UCSD-AML1 (cell line): ENCODE results near the gene TGFBR3.
"Not testable (repeated sequence)": the region's sequence is repeated elsewhere in the genome, so short reads cannot be mapped to it uniquely, and the experiment has no call there.

Experiments
- DNase-seq: peaks from one replicate; lab custom pipeline; 2025; ENCODE audit not compliant: unreplicated experiment; lab: John Stamatoyannopoulos, UW

Gene TGFBR3

DNA sequence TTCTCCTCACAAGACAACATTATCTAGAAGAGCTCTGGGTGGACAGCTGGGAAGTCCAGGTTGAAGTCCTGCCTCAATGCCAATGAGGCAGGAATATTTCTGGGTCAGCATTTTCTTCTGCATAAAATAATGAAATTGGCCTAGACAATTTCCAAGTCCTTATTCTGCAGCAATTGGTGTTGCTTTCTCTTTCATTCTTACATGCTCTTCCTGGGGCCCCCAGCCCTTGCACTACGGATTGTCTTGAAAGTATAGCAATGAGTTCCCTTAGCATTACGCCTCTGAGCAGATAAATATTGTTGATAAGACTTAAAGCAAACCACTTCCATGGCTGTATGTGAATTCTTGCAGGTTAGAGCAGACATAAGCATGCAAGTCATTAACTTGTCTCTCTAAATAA, 188.5 kb downstream of the TGFBR3 start:
- DNase-seq = no peak

DNA sequence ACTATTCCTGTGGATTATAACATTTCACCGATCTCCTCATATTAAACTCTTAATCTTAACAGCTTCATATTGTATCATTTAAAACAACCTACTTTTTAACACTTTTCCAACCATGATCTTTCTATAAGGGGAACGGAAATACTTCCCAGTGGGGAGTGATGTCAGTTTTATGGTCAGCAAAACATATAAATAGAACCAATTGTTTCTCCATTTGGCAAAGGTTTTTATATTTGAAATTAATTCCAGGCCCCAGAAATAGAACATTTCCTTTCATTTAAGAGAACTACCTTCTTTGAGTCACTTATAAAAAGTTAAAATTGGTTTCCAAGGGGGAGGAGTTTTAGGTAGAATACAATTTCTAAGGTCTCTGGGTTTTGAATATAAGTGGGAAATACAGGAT, 189.6 kb downstream of the TGFBR3 start:
- DNase-seq = no peak

DNA sequence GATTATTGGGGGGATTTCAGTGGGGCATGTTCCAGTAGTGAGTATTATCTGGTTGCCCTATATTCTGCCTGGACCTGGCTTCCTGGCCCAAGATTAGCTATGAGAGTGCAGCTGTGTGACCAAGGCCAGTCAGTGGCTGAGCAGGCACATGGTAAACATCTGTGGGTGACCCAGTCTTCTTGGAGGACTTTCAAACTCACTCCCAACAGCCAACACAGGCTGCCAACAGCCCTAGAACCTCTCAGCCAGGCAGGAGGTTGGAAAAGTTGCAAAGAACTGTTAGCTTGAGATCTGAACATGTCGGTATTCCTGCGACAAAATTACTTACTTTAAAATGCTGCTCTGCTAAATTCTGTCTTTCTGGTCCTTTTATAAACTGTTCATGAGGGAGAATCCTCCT, 192.4 kb downstream of the TGFBR3 start:
- no peak for DNase-seq

DNA sequence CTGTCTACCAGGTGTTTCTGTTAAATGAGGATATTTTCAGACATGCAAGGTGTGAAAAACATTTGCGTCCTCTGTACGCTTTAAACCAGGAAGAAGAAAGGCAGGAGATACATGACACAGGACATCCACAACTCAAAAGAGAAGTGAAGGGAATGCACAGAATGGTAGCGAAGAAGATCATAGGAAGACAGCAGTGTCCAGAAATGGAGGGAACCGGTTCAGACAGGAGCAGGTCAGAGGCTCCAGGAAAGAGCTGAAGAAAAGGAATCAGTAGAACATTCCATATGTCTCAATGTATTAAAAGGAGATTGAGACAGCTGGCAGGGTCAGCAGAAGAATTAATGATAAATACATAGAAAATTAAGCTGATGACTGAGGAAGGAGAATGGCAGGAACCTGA, 194.4 kb downstream of the TGFBR3 start:
- no peak for DNase-seq

DNA sequence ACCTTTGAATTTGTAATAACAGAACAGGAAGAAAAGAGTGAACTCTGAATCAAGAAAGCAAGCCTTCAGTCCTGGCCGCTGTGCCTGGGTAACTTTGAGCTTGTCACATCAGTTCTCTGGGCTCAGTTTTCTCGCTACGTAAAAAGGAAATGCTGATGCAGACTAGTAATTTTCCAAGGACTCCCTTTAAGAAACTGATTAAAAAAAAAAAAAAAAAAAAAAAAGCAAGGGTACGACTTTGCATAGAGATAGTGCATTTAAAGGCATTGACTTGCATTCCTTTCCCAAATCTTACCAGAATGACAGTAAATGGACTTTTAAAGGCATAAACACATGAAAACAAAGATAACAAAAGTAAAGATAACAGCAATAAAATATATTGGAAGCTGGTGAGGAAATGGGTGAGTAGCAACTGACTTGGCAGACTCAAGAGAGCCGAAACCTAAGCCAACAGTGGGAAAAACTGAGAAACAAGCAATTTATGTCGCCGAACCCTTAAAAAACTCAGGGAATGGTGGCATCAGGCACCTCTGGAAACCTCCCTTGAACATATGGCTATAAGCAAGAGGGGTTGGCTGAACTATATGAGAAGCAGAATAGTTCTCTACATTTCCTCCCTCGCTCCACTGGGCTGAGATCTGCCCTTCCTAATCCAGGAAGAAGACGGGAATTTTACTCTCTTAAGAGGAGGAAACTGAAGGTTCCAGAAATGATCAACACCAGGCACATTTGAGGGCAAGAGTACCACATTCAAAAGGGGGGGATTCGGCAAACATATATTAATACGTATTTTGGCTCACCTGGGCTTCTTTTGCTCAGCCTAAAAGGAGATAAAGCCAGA, 196.1 kb downstream of the TGFBR3 start:
- no peak for DNase-seq

DNA sequence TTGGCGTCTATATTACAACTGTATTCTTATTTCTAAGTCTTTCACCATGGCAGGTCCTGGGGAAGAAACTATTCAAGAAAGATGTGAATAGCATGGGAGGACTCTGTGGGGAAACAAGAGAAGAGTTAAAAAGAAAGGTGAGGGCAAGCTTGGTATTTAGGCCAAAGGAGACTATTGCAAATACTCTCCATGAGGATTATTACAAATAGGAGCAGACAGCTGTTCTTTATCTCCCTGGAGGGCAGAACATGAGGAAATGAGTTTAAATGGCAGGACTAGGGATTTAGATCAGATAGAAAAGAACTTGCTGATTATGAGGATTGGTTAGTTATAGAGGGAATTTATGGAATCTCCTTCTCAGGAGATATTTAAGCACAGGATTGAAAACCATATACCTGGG, 198.5 kb downstream of the TGFBR3 start:
- no peak for DNase-seq

DNA sequence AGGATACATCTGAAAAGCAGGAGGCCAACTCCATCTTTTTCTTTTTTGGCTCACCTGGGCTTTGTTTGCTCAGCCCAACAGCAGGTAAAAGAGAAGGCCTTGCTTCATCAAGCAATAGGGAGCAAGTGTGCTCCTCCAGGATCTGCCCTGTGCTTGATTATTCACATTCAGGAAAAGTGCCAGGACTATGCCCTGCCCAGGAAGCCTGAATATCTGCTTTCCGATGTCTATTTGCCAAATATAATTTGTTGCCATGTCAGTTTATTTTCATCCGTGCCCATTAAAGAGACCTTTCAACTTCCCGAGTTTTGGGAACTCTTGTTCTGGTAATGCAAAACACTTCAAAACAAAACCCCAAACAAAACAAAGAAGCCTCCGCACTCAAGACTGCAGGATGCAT, 200.0 kb downstream of the TGFBR3 start:
- no peak for DNase-seq

DNA sequence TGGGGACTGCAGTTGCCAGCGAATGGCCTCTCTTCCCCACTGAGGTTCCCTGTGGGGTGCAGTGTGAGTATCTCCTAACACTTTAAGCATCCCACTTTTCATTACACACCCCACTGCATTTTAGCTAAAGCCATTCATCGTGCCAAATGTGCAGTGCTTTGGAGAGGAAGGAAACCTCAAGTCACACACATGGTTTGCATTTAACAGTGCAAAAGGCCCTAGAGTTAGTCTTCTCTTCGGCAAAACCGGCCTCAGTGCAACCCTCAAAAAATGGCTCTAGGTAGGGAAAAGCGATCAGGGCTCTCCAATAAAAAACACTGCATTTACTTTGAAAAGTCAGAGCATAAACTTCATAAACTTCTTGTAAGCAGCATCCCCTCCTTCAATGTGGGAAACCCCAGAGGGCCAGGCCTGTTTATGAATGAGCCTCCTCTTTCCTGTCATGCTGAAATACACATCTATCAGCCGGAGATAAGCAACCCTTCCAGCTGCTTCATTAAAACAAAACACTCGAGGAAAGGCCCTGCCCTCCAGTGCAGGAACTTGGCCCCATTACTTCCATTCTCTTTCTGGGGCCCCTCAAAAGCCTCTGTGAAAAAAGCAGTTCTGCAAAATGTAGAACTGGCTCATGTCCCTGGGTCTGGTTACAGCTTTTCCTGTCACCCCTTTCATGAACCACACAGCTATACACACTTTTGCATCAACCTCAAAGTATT, 201.3 kb downstream of the TGFBR3 start:
- DNase-seq = no peak

DNA sequence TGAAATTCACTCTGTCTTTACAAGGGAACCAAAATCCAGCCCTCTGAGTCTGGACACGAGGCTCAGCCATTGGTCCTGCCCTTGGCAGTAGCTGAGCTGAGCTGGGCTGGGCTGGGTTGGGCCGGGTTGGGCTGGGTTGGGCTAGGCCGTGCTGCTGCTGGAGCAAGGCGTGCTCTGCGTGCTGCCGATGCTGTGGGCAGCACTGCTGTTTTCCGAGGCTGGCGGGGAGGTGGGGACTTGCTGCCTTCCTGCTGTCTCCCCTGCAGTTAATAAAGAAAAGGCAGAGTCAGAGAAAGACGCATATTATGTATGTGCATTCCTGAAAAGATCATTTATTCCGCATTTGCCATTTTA, 202.4 kb downstream of the TGFBR3 start:
- DNase-seq = no peak

DNA sequence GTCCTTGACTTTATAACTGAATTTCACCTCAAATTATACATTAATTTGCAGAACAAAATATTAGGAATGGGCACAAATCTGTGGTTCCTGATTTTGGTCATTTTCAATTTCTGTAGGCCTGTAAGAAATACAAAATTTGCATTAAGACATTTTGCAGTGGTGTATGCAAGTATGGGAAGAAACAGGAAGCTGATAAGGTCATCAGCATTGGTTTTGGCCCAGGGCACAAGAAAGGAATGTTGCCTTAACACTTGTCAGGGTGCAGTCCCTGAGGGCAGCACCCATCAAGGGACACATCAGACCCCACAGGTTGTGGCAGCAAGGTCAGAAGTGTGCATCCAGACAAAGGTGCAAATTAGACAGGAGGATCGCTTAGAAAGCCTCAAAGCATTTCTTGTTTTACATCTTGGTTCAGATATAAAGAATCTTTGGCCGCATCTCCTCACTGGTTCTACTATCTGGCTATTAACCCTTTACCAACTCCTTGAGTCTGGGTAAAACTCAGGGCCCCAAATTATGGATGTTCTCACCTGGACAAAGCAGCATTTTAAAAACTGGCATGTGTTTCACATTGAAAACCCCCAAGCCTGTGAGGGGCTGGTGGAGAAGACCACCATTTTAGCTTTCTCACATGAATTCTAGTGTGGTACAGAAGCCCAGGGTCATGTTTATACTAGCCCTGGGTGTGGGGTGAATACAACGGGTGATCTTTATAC, 202.9 kb downstream of the TGFBR3 start:
- DNase-seq = no peak

DNA sequence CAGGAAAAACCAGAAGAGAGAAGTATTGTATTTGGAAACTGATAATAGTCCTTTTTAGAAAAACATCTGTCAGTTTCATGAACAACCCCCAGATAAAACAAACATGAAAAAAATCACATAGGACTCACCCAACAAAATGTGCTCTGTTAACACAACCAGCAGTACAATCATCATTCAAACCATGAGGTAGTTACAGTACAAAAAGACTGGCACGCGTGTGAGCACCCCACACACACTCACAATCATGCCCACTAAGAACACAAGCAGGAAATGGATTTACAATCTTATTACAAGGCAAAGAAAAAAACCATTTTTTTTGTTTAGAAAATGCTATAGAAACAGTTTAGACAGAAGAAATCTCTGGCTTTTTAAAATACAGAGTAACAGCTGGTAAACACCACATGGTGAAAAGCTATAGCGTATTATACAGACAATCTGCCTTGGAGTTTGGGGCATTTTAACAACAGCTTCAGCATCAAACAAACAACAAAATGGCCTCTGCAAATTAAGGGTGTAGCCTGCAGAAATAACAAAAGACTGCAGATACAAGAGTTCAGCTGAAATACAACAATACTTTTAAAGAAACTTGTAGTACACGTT, 205.3 kb downstream of the TGFBR3 start:
- no peak for DNase-seq

DNA sequence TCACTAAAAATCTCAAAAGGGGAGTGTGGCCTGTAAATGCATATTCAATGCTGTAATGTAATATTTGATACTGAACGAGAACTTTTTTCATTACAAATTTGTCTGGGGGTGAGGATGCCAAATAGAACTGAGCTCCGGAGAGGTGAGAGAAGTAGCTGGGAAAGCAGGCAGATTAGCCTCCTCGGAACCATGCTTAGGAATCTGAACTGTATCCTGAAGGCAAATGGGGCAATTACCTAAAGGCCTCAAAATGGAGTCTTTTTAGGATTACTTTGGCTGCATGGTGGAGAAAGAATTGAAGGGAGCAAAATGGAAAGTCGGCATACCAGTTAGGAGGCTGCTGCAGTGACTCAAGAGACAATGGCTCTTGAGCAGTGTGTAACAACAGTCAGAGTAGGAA, 206.5 kb downstream of the TGFBR3 start:
- DNase-seq = no peak

DNA sequence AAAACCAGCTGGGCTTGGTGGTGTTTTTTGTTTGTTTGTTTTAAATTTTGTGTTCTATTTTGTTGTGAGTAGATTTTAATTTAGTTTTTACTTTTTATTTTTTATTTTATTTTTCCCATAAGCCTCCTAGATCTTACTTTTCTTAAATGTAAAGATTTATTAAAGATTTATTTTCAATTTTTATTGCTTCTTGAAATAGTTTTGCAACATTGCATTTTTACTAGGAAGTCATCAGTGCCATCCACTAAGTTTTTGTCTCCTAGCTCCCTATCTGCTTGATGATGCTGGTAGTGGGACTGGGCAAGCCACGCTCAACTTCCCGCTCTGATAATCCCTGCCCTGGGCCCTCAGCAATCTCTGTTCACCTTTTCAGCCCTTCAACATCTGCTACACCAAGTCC, 209.9 kb downstream of the TGFBR3 start:
- DNase-seq = no peak

DNA sequence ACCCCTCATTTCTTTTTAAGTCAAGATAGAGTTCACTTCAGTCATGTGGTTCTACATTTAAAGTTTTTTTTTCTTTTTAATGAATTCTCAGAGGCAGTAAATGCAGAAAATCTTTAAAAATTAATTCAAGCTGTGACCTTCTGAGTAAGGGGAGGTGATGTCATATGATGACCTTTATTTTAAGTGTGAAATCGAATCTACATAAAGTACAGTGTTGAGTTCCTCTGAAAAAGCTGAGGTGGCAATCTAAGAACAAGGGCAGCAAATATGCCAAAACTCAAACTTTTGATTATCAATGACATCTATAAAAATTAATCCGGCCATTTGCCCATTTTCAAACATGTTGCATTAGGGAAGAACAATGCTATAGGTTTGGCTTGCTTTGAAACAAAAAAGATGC, 211.8 kb downstream of the TGFBR3 start:
- DNase-seq = no peak

DNA sequence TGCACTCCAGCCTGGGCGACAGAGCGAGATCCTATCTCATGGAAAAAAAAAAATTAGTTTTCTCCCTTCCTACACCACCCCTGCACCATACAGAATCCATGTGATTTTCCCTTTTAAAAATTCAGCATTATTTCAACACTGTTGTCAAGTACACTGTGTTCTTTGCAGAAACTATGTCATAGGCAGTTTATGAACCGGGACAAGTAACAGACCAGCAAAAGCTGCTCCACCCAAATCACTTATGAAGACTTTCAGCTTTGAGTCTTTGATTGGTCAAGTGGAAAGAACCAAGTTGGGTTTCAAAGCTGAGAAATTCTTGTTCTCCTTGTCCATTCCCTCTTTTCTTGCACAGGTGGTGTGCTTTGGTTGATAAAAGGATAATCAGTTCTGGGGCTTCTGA, 212.3 kb downstream of the TGFBR3 start:
- DNase-seq = no peak

DNA sequence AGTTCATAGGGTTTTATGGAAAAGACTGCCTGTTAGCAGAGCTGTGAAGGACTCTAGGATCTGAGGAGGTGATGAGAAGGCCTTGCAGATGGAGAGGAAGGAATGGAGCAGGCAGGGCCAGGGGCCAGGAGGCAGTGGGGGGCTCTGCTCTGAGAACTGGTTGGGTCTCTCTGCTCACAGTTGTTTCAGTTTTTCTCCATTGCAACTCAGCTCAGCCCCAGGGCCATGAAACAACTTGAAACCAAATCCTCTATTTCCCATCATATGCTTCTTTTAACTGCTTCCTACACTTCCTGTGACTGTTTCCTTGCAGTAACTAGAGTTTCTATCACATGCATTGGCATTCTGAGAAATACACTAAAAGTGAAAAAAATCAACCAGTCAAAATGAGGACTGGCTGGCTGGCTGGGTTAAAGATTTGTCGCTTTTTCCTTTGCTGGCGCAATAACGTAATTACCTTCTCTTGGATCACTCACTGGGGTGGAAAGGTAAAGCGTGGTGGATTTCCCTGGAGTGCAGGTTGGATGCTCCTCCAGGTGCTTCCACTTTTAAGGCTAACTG, 213.3 kb downstream of the TGFBR3 start:
- no peak for DNase-seq

DNA sequence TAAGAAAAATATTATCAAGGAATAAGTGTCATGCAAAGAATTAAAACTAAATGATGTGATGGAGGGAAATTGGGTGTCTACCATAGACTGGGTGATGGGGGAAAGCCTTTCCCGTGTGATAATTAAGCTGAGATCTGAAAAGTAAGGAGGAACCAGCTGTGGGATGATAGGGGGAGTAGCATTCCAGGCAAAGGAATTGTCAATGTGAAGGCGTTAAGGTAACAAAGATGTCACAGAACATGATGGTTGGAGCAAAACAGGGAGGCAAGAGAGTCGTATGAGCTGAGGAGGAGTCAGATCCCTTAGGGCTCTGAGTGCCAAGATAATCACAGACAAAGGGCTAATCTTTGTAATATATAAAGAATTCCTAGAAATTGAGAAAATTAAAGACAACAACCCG, 215.2 kb downstream of the TGFBR3 start:
- no peak for DNase-seq

DNA sequence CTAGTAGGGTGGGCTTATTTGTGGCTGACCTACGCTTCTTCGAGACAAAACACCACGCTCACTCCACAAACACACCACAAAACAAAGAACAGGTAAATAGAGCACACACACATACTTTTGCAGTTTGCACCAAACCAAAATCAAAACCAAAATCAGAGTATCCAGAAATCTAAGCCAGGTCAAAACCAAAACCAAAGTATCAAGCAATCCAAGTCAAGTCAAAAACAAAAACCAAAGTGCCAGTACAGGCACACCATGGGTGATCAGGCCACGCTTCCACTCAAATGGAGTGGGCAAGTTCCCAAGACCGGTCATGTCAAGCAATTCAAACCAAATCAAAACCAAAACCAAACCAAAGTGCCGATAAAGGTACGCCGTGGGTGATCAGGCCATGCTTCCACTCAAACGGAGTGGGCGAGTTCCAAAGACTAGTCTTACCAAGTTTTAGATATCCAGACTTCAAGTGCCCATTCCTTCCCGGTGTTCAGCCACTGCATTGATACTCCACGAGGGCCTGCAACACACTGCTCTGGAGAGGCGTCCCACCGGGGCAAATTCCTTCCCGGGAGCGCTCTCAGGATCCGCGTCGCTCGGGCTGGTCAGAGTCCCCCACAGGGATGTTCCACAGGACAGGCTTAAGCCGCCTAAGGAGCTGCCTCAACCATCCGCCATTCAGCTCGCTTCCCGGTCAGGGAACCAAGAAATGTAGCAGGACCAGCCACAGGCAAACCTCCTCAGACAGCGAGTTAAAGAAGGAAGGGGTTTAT, 216.2 kb downstream of the TGFBR3 start:
- DNase-seq = no peak

DNA sequence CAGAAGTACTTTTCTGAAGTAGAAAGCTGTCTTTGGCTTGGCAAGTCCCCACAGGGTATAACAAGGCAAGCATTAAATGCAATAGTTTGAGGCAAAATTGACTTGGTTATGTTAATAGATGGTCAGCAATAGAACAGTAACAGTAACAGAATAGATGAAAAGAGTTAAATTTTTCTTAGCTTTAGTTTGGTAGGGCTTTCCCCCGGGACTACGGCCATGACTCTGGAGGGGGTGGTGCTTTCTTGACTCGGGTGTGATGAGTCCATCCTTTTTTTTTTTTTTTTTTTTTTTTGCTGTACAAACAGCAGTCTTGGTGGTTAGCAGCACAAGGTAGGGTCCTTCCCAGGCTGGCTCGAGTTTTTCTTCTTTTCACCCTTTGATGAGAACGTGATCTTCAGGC, 219.3 kb downstream of the TGFBR3 start:
- DNase-seq = not testable (repeated sequence)

DNA sequence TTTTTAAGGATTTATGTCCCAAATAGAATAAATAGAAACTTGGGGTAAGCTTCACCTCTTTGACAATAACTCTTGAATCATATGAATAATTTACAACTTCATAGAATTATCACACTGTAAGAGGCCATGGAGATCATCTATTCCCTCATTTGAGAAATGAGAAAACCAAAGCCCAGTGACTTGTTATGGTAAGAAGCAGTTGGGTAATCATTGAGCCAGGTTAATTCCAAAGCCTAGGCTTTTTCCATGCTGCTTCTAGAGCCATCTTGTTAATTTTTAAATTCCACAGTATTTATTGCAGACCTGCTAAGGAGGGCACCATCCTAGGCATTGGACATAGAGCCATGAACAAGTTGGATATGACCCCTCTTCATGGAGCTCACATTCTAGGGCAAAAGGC, 224.8 kb downstream of the TGFBR3 start:
- DNase-seq = no peak

DNA sequence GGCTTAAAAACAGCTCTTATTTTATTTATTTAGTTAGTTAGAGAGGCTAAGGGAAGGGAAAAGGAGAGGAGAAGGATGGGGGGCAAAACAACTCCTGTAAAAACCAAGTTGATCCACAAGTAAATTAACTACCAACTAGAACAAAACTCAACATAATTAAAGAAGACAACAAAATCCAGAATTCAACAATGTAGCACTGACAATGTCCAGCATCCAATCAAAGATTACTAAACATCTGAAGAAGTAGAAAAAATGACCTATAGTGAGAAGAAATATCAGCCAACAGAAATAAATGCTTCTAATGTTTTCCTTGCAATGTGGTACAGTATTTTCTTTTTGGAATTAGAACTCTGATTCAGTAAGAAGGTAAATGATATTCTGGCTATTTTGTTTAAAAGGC, 225.2 kb downstream of the TGFBR3 start:
- DNase-seq = no peak
